DMS53 (cell line): ENCODE measurements around the gene SNAPC1.

Experiments used
- DNase-seq: peaks from one replicate; lab custom pipeline; 2025; lab: John Stamatoyannopoulos, UW

Gene SNAPC1

DNA sequence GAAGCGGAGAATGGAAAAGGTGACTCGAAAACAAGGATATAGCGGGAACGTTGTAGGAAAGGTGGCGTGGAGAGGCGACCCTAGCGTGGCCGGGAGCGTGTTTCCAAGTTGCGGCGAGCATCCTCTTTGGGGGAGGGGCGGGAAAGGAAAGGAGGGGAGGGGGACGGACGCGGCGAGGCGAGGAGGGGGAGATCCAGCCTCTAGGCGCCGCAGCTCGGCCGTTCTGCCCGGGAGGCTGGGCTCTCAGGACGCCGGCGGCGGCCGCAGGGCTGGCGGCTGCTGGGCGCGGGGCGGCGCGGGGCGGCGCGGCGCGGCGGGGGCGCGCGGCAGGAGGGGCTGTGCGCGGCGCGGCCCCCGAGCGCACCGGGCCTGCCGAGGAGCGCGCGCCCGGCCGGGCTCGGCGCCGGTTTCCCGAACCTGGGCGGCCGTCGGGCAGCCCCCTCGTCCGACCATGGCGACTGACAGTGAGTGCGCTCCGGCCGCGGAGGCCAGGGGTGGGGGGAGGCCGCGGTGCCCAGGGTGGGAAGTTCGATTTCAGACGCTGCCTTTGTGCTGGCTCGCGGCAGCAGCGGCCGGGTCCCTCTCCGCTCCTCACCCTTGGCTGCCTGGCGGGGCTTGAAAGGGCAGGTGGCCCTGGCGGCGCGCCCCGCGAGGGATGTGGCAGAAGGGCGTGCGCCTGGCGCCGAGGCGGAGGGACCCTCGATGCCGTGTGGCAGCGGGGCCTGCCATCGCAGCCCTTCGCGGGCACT, 50.3 kb downstream of the SNAPC1 start, which contains the start of gene SYT16:
Gene SYT16 (plus strand): TSS at position 357 of the 749 bp plus-strand sequence.
- DNase-seq, result peak; percentile 53

DNA sequence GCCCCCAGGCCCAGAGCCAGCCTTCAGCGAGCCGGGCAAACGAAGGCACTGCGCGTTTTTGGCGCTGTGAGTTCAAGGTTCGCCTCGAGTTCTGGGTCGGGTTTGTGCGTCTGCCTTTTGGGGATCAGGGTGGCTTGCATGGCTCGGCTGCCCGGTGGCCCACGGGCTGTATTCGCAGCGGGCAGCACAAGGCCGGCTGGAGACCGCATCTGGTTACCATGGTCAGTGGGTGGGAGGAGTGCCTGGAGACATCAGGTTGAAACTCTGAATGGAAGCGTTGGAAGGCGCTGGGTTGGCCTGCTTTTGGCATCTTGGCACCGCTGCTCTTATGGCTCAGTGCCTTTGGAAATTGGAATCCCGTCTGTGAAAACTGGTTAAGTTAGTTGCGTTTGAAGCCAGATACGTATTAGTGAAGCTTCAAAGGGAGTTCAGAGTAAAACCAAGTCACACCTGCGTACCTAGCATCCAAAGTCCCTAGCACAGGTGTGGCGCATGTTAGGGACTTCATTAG, 50.9 kb downstream of the SNAPC1 start:
- no peak for DNase-seq

GRCh38 chr14:61822458-61822857, 60.2 kb downstream of the SNAPC1 start:
- DNase-seq, result no peak

DNA sequence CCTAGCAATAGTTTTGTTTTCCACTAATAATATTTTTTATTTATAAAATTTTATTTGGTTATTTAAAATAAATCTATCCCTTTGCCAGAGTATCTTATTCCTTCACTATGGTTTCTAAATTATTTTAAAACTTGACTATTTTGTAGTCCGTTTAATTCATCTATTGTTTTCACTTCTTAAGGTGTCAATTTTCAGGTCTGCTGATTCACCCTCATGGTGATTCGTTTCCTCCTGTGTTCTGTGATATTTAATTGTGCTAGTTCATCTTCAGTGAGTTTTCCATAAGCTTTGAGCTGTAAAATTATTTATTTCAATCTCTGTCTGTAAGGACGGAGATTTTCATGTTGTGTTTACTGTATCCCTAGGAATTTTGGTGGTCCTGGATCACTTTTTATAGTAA, 70.6 kb downstream of the SNAPC1 start:
- DNase-seq, result no peak

DNA sequence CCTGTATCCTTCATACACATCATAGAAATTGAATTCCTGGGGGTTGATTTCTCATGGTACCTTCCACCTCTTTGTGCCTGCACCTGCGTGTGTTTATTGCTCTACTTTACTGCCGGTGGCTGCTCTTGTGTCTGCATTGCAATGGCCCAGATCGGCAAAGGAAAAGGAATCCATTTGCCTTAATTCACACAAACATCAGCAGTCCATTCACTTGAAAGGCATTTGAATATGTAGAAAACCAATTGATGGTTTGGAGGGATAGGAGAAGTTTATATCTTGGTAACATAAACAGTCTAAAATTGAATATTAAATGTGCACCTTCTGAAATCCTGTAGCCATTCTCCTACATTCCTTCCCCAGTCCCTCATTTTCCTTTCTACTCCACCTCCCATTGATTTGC, 74.0 kb downstream of the SNAPC1 start:
- DNase-seq, result no peak

DNA sequence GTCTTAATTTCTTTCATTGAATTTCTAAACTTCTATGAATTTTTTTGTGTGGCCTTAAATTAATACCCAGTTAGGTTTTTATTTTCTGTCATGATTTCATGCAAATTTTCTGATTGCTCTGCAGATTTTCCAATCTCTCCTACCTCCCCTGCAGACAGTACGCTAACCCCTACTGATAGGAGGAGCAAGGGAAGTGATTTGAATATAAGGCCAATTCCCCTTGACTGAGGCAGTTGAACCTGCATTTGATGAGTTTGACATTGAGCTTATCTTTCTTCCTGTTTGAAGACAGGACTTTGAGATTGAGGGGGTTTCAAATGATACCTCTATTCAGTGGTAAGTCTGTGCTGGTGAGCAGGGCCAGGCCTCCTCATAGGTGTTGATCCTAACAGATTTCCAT, 74.6 kb downstream of the SNAPC1 start:
- DNase-seq, result no peak

DNA sequence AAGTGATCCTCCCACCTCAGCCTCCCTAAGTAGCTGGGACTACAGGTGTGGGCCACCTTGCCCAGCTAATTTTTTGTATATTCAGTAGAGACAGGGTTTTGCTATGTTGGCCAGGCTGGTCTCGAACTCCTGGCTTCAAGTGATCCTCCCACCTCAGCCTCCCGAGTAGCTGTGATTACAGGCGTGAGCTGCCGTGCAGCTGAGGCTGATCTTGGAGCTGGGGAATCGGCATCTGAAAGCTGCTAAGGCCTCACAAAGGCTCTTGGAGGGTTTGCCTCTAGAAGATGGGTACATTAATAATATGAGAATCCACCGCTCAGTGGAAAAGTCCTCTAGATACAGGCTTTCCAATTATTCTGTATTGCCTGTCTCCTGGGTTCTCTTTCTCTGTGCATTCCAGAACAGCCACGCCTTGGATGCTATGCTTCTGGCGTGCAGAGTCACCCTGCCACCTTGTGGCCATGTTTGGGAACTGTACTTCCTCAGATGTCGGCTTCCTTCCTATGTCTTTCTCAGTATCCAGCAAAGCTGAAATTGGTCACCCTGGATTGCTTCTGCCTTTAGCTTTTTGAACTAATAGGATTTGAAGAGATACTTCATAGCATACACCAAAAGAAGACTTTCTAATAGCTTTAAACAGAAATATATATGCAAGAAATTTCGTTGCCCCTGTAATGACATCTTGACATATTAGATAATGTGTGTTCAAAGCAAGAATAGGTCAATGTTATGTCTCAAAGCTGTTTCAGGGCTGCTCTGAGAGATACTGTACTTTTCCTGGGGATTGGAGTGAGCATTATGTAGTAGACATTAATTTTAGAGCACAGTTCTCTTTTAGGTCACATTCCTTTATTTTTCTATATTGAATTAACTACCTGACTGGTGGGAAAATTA, 75.4 kb downstream of the SNAPC1 start:
- peak; percentile 78 for DNase-seq

DNA sequence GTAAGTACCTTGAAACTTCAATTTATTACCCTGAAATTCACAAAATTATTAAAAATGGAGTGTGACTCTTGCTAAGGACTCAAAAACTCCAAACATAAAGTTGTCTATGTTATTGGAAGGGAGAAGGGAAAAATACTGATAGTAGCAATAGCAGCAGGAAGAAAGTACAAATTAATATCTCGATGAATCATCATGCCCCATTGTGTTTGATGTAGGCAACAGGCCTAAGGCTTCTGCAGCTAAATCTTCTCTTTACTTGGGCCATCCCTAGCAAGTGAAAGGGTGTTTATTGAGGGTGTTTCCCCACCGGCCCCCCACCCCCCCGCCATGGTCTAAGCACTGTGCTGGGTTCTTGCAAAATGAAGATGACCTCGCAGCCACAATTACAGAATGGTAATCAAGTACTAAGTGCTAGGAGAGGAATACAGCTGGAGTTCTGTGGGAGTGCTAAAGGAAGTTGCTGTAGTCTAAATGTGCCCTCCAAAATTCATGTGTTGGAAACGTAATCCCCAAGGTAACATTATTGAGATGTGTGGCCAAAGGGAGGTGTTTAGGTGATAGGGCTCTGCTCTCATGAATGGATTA, 76.5 kb downstream of the SNAPC1 start:
- DNase-seq, result peak; percentile 2

- DNase-seq, result no peak
Measured at GRCh38 chr14:61839507-61839906, 77.3 kb downstream of the SNAPC1 start.

GRCh38 chr14:61841145-61841544, 78.9 kb downstream of the SNAPC1 start:
- DNase-seq, result no peak
